Ovary (tissue), 3 donors: ENCODE measurements around the gene ARHGAP23.

Source experiments
- CTCF ChIP-seq, 3 donors: fragments of 450-650 bp in 2 of 3; fragments of 200-600 bp in 1 of 3; IDR thresholded peaks; one replicate each; pipeline versions ENCODE4 v1.5.1 to v1.8.0; 2016 to 2022; ENCODE audit warnings: antibody characterized with exemption in 3 of 3, mild to moderate bottlenecking in 1 of 3
- EP300 ChIP-seq: sonication (generic); formaldehyde crosslinking; IDR thresholded peaks from one replicate; pipeline ENCODE4 v1.6.1; 2017; ENCODE audit warnings: antibody characterized with exemption
- POLR2A ChIP-seq: fragments of 450-650 bp; IDR thresholded peaks from one replicate; pipeline ENCODE4 v1.6.1; 2017; ENCODE audit warnings: antibody characterized with exemption, mild to moderate bottlenecking, moderate library complexity
- donor health status: DM: no; HTN: no; CAD: no.

- TF ChIP-seq POLR2A, result no peak
- TF ChIP-seq CTCF (IDR thresholded peaks at IDR 0.05), result no peak
- TF ChIP-seq EP300, result no peak
Observed at GRCh38 chr17:38463451-38463858, 35.2 kb downstream of the ARHGAP23 start.
